ENCODE data around the gene MRE11. TPM values are rescaled to one million over a fixed set of nuclear protein-coding genes. Genes with fewer than 3 reads are reported as not detected.

The MRE11 gene
- total and polyA plus RNA-seq, 5 experiments from 2014 or later = 10.3 to 43.5 (median 15.8) TPM

Small RNA genes within 50 kb of the gene (microRNA-seq; reads per million reads assigned to microRNA genes)
- not detected for gene MIR548L (ENCODE audit: borderline microRNAs expressed)

Other genes starting within 250 kb of the MRE11 start
- gene IZUMO1R, start 189.3 kb downstream of the MRE11 start, total RNA-seq = not detected
- gene IZUMO1R, start 189.3 kb downstream of the MRE11 start, polyA plus RNA-seq = not detected
- gene GPR83, start 92.4 kb downstream of the MRE11 start, total RNA-seq = under 1 TPM; 0.11 to 0.29 TPM
- under 1 TPM in 1 of 3 donors, not detected in 2; 0.14 TPM for gene GPR83, start 92.4 kb downstream of the MRE11 start, polyA plus RNA-seq
- gene ANKRD49, start 140 bp upstream of the MRE11 start, total RNA-seq = 10 to 100 TPM; 61.3 to 64.1 TPM
- gene ANKRD49, start 140 bp upstream of the MRE11 start, polyA plus RNA-seq = 10 to 100 TPM; 26.6 to 44.9 (median 30.9) TPM
- gene C11orf97, start 18.6 kb upstream of the MRE11 start, total RNA-seq = not detected
- not detected for gene C11orf97, start 18.6 kb upstream of the MRE11 start, polyA plus RNA-seq
- gene FUT4, start 50.1 kb upstream of the MRE11 start, total RNA-seq = 1 to 10 TPM; 5.5 to 5.6 TPM
- 1 to 10 TPM; 1.2 to 1.6 (median 1.2) TPM for gene FUT4, start 50.1 kb upstream of the MRE11 start, polyA plus RNA-seq
- gene PIWIL4, start 73.5 kb upstream of the MRE11 start, total RNA-seq = 1 to 10 TPM; 1.5 to 1.6 TPM
- under 1 TPM in 1 of 3 donors, not detected in 2; 0.98 TPM for gene PIWIL4, start 73.5 kb upstream of the MRE11 start, polyA plus RNA-seq

Measured in naive thymus-derived CD8-positive, alpha-beta T cell (primary cell).